Kidney tubule cell (primary cell): ENCODE data around the gene RAB31.

Experiments
- DNase-seq: peaks from one replicate; pipeline ENCODE4 v3.0.0-alpha.2; 2018; ENCODE audit warnings: low spot score

Gene RAB31

GRCh38 chr18:9694174-9694573 is 13.9 kb upstream of the RAB31 start:
- no peak for DNase-seq

DNA sequence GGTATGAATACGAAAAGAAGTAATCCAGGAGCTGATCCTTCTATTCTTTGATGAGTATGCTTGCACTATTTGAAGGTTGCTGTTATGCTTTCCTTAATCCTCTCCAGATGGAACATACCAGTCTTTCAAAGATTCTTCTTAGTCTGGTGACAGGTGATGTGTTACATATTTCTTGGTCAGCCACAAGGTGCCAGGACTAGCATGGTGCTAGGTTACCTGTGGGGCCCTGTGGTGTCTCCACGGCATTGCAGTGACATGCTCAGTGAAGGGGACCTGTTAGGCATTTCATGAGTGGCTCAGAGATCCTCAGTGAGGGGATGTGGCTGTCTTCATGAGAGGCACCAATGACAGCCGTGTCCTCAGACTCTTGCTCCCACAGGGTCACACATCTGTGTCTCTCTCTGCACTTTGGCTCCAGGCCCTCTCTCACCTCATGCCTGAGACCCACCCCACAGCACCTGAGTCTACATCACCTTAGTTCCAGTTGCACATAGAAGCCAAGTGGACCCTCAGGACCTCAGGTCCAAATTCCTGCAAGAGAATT is 13.1 kb upstream of the RAB31 start:
- DNase-seq, result no peak

DNA sequence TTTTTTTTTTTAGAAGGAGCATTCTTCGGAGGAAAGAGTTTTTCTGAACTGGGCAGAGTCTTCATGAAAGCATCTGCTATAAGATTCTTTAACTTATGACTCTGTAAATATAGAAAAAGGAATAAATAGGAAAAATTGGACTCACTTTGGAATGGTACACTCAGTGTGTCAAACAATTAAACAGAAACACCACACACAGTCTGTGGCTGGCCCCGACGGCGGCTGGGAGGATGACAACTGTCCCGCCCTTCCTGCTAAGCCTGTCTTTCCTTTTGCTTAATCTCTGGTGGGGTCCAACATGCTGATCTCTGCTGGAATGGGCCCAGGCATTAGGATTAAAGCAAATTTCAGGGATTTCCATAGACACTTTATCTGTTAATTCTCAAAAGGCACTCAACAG is 12.5 kb upstream of the RAB31 start:
- no peak for DNase-seq

GRCh38 chr18:9696112-9696511 is 12.0 kb upstream of the RAB31 start:
- no peak for DNase-seq

DNA sequence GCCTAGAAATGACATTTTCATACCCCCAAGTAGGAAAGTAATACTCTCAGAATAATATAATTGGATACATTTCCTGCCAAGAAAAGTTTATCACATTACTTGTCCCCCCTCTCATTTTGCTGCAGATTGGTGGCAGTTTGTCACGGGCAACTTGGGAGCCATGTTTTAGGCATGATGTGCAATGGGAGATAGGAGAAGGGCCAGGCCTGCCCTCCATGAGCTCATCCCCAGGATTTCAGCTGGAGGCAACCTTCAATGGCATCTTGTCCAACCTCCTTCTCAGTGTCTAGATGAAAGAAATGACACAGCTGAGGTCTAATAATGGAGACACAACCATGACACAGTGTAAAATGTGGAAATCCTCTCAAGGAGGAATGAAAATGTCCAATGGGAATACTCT is 11.4 kb upstream of the RAB31 start:
- DNase-seq, result no peak

DNA sequence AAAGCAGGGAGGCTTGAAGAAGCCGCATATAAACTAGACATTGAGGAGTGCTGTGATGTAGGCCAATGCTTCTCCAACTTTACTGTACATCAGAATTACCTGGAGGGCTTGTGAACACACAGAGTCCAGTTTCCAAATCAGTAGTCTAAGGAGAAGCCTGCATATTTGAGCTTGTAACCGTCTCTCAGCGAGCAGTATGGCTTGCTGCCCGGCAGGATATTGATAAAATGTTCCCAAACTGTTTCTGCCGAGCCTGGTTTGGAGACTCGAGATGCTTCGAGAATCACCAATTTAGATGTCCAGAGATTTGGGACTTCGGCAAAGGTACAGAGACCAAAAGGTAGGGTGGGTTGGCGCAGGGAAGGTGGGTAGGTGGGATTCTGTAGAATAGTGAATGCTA is 11.0 kb upstream of the RAB31 start:
- DNase-seq, result no peak

DNA sequence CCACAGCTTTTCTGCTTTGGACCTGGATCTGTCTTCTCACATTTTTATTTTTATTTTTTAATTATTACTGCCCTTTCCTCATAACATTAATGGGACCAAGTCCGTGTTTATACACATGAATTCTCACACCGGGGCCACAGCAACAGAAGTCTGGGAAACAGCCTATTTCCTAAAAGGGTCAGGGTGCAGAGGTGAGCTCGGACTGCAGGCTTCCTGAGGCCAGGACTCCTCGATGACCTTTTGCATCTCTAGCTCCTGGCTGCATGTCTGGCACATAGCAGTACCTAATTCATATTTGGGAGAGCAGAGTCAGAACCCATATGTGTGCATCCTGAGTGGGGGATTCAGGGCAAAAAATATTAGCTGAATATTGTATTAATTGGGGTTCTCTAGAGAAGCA is 9.6 kb upstream of the RAB31 start:
- no peak for DNase-seq

DNA sequence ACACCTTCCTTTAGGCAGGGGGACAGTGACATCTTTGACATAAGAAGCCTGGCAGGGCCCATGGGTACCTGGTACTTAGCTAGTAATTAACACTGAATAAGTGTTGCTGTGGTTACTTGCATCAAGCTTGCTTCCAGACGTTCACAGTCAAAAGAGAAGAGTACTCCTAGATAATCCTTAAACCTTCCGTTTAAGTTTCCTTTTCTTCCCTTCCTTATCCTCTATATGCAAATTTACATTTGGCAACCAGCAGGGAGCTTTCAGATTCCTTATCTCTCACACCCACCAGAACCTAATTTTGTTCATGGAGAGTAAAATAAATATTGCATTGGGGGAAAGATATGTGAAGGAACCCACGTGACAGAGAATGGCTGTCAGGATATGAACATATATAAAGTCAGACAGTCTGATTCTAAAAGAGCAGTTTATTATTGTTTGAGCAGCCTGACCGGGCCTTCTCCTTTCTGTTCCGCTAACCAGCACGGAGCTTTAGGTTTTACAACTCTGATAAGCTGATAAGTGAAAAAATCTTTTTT is 7.8 kb upstream of the RAB31 start:
- no peak for DNase-seq

GRCh38 chr18:9701609-9702349 is 6.3 kb upstream of the RAB31 start:
- DNase-seq, result peak; percentile 9

- no peak for DNase-seq
Measured at GRCh38 chr18:9704233-9705118, 3.6 kb upstream of the RAB31 start.

DNA sequence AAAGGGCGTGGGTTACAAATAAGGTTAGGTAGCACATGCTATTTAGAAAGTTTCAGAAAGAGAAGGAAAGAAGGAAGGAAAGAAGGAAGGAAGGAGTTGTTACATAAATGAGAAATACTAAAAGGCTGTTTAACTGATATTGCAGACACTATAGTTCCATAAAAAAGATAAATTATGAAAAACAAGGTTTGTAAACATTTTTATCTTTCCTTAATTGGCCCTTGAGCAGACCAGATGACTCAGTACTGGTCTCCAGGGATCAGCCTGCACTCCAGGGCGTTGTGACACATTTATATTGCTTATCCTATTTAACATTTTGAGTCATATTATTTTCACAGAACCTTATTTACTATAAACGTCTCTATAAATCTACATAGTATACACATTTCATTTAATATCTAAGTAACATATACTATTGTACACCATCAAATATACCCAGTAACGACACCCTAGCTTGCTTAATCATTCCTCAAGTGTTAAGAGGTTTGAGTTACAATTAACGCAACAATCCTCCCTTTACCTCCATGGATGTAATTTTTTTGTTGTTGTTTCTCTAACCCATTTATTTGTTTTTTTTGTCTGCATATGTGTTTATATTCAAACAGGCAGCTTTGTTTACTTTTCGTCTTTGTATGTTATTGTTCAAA is 2.8 kb upstream of the RAB31 start:
- no peak for DNase-seq

DNA sequence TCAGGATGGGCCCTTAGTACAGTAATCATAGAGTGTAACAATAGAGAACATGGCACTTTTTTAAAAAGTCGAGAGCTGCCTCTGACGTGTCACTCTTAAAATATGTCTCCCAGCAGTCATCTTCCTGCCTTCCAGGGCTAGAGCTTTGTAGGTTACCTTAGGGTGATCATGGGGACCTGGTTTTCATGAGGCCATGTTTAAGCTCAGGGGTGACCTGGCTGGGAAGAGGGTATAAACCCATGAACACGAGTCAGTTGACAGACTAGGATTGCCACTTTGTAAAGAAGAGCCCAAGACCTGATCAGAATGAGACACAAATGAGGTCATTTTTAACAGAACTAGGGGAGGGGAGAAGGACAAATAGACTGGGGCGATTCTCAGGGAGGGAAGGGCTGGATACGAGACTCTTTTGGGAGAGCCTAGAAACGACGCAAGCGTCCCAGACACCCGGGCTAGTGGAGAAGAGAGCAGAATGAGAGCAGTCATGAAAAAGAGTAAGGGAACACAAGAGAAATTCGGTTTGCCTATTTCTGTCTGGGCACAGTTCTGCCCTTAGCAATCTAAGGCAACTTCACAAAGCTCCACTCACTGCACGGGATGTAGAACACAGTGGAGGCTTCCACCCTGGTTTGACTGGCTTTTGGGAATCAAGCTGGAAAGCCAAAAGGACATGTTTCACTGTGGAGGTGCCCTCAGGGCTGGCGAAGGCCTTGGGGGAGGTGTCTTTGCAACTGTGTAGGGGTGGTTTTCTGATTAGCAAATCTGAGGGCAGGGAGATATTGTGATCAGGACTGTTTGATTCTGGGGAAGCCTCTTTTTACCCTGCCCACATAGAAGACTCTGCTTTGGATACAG is 1.8 kb upstream of the RAB31 start:
- peak; percentile 13 for DNase-seq

DNA sequence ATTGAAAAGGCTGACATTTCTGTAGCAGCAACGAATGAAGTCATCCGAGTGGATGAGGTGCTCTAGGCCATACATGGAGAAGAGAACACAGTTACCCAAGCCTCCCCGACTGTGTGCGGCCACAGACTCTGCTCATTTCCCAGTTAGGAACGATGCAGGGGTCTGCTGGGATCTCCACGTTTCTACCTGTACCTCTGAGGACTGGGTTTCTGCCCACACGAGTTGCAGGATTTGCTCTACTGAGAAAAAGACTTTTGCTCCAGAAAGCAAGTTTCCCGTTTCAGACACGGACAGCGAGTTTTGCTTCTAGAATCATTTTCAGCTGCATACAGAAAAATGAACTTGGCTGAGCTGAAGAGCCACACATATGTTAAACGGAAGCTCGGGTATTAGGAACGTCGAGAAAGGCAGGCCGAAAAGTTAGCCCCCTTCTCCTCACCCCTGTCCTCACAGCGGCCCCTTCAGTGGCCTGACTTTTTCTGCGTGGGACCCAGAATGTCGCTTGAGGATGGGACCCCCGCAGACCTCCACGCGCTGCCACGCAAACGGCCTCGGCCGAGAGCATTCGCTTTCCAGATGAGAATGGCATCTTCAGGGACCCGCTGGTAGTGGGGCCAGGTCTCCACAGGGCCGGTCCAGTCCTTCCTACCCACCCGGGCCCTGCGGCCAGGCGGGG is 582 bp upstream of the RAB31 start:
- no peak for DNase-seq

- peak; percentile 16 for DNase-seq
Measured at GRCh38 chr18:9708434-9709303, 568 bp downstream of the RAB31 start.

GRCh38 chr18:9709304-9709877 is 1.3 kb downstream of the RAB31 start:
- no peak for DNase-seq

DNA sequence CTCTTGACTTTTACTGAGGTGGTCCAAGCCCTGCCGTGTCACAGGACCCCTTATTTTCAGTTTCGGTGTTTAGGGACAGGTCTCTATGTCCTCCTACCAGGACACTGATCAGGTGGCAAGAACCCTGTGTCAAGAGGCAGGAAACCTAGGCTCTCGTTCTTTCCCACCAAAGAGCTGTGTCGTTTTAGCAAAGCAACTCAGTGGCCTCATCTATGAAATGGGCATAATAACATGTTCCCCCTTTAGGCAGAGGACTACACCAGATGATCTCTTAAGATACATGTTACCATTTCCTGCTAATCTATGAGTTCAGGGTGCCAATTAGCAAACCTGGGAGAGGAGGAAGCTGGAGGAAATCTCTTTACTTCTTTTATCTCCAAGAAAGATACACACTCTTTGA is 1.9 kb downstream of the RAB31 start:
- no peak for DNase-seq

- DNase-seq, result no peak
Measured at GRCh38 chr18:9711361-9712129, 3.4 kb downstream of the RAB31 start.

DNA sequence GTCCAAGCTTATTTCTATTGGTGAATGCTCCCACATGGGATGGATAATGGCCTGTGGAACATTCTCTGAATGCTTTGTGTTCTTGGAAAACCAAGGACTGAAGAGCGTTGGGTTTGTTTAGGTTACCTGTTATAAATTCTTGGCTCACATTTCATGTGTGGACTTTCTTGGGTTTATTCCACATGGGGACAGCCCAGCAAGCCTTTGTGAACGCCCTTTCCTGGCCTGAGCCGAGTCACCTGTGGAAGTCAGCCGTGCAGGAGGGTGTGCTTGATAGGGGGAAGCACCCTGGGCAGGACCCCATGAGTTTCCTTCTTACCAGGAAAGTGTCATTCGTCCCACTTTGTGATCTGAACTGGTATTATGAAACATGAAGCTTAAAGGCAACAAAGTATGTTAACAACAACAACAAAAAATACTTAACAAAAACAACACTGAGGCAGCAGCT is 4.1 kb downstream of the RAB31 start:
- peak; percentile 70 for DNase-seq

- DNase-seq, result peak; percentile 66
Measured at GRCh38 chr18:9712611-9713010, 4.5 kb downstream of the RAB31 start.
